MM.1S (cell line): ENCODE results near the gene GKN1.

Source experiments
- DNase-seq: peaks from one replicate; pipeline ENCODE4 v3.0.0-alpha.2; 2015
- H2AFZ ChIP-seq: fragments of 300-600 bp; sonication (generic); 2 replicates; pipeline ENCODE4 v1.6.0; 2016; ENCODE audit warnings: antibody characterized with exemption, low read length
- H3F3A ChIP-seq: fragments of 300-600 bp; sonication (generic); 2 replicates; pipeline ENCODE4 v1.6.1; 2016; ENCODE audit warnings: mild to moderate bottlenecking, antibody characterized with exemption, low read length, moderate library complexity, mixed read lengths; ENCODE audit not compliant: insufficient read depth
- H3K27ac ChIP-seq: fragments of 300-600 bp; sonication (generic); 2 replicates; pipeline ENCODE4 v1.5.1; 2016; ENCODE audit warnings: mild to moderate bottlenecking, low read length
- H3K27me3 ChIP-seq: fragments of 300-600 bp; sonication (generic); replicated peaks from 2 replicates; pipeline ENCODE4 v1.6.0; 2016; ENCODE audit warnings: low read length; ENCODE audit not compliant: insufficient read depth
- H3K36me3 ChIP-seq: fragments of 300-600 bp; sonication (generic); replicated peaks from 2 replicates; pipeline ENCODE4 v1.6.1; 2016; ENCODE audit warnings: mild to moderate bottlenecking, low read length, mixed read lengths; ENCODE audit not compliant: insufficient read depth
- H3K4me1 ChIP-seq: fragments of 300-600 bp; sonication (generic); 2 replicates; pipeline ENCODE4 v1.6.1; 2016; ENCODE audit warnings: low read length, mixed read lengths
- H3K4me2 ChIP-seq: fragments of 300-600 bp; sonication (generic); 2 replicates; pipeline ENCODE4 v1.6.0; 2016; ENCODE audit warnings: low read depth, low read length
- H3K4me3 ChIP-seq: fragments of 300-600 bp; sonication (generic); 2 replicates; pipeline ENCODE4 v1.5.1; 2016; ENCODE audit warnings: low read length, mixed read lengths
- H3K79me2 ChIP-seq: fragments of 300-600 bp; sonication (generic); 2 replicates; pipeline ENCODE4 v1.6.1; 2016; ENCODE audit warnings: mixed run types, low read length, mixed read lengths
- H3K9ac ChIP-seq: fragments of 300-600 bp; sonication (generic); 2 replicates; pipeline ENCODE4 v1.6.1; 2016; ENCODE audit warnings: low read length, mixed read lengths
- H3K9me2 ChIP-seq: fragments of 300-600 bp; sonication (generic); replicated peaks from 2 replicates; pipeline ENCODE4 v1.6.1; 2016; ENCODE audit warnings: mild to moderate bottlenecking, low read length, mixed read lengths; ENCODE audit not compliant: insufficient read depth
- H3K9me3 ChIP-seq: fragments of 300-600 bp; sonication (generic); replicated peaks from 2 replicates; pipeline ENCODE4 v1.6.1; 2016; ENCODE audit warnings: mild to moderate bottlenecking, low read length, mixed read lengths; ENCODE audit not compliant: insufficient read depth
- H4K20me1 ChIP-seq: fragments of 300-600 bp; sonication (generic); 2 replicates; pipeline ENCODE4 v1.6.1; 2016; ENCODE audit warnings: mild to moderate bottlenecking, low read length, moderate library complexity, mixed read lengths; ENCODE audit not compliant: insufficient read depth
- CTCF ChIP-seq: fragments of 300-600 bp; sonication (generic); IDR thresholded peaks from 2 replicates; pipeline ENCODE4 v1.5.1; 2016; ENCODE audit warnings: antibody characterized with exemption, low read length, mixed read lengths
- EZH2 ChIP-seq: fragments of 300-600 bp; sonication (generic); optimal IDR thresholded peaks from 2 replicates; pipeline ENCODE3; 2017; ENCODE audit warnings: low read depth, mild to moderate bottlenecking, antibody characterized with exemption, low read length, mixed read lengths
- EZH2phosphoT487 ChIP-seq: fragments of 300-600 bp; sonication (generic); IDR thresholded peaks from 2 replicates; pipeline ENCODE4 v1.6.1; 2018; ENCODE audit warnings: antibody characterized with exemption, low read length

The GKN1 gene

DNA sequence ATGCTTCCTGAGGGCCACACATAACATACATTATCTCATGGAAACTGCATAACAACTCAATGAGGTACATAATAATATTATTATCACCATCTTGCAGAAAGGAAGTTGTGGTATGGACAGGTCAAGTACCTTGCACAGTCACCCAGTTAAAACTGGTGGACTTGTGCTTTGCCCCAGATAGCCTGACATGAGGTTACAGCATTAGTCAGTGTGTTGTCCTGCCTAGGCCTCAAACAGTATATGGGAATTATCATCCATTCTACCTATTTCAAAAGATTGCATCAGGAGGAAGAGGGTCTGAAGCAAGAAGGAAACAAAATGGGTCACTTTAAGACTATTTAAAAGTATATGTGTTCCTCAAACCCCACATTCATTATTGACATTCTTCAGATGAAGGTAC is 33.2 kb downstream of the GKN1 start:
- Histone ChIP-seq H4K20me1 (no peaks in the 10 kb centered on the region), H3F3A (no peaks in the 10 kb centered on the region), H3K4me1 (no peaks in the 10 kb centered on the region), H3K9me3 (no peaks in the 10 kb centered on the region), H3K9me2 (no peaks in the 10 kb centered on the region), H3K36me3 (no peaks in the 10 kb centered on the region), H3K27ac (no peak overlapping the region), H3K79me2 (no peaks in the 10 kb centered on the region), H3K4me3 (no peak overlapping the region), H3K4me2 (no peak overlapping the region), H3K9ac (no peak overlapping the region), H3K27me3 (no peaks in the 10 kb centered on the region), H2AFZ (no peak overlapping the region)
- DNase-seq: no peak
- no peak for TF ChIP-seq CTCF
- TF ChIP-seq EZH2: no peak
- no peak for TF ChIP-seq EZH2phosphoT487

DNA sequence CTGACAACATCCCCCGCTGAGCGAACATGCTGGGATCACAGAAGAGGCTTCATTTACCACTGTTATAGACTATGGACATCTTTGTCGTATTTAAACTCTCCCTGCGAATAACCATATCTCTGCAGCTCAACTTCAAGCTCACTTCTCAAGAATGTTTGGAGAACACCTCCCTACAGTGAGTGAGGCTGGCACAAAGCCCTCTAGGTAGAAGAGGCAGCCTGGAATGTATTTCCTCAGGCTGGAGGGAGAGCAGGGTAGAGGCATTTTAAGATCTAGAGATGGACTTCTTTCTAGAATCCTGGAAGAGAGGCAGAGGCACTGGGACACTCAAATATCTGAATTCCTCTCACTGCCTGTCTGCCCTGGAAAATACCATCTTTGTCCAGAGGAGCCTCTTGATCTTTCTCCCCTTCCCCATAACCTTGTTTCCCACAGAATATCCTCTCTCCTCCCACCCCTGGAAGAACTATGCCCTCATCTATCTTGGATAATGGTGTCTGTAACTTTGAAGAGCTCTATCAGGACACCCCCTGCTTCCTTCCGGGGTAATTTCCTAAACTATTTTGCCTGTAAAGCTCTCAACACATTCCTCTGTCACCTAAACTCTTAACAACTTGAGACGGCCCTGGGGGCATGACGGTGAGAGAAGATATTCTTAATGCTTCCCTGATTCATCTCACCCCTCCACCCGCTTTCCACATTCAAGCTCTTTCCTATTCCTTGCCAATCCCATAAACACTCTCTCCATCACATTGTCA is 36.2 kb downstream of the GKN1 start:
- Histone ChIP-seq H2AFZ (no peak overlapping the region), H3K27me3 (peaks cover 6% of the 10 kb centered on the region; the same call in 1 of the 2 replicates), H3K4me2 (no peak overlapping the region), H3K36me3 (no peaks in the 10 kb centered on the region), H3K4me3 (no peak overlapping the region), H3K9me2 (no peaks in the 10 kb centered on the region), H3K9ac (no peak overlapping the region), H3K4me1 (peaks cover 7% of the 10 kb centered on the region; the same call in 1 of the 2 replicates), H3K27ac (no peak overlapping the region), H3F3A (no peaks in the 10 kb centered on the region), H3K9me3 (no peaks in the 10 kb centered on the region), H4K20me1 (no peaks in the 10 kb centered on the region), H3K79me2 (no peaks in the 10 kb centered on the region)
- TF ChIP-seq EZH2phosphoT487 (no peak), EZH2 (no peak)
- DNase-seq: no peak

GRCh38 chr2:69011611-69012157 is 37.2 kb downstream of the GKN1 start:
- Histone ChIP-seq H3K36me3 (no peaks in the 10 kb centered on the region), H3K9ac (no peak overlapping the region), H3K79me2 (no peaks in the 10 kb centered on the region), H4K20me1 (no peaks in the 10 kb centered on the region), H2AFZ (no peak overlapping the region), H3K4me1 (peaks cover 7% of the 10 kb centered on the region; the same call in 1 of the 2 replicates), H3K27ac (no peak overlapping the region), H3F3A (no peaks in the 10 kb centered on the region), H3K9me2 (no peaks in the 10 kb centered on the region), H3K9me3 (no peaks in the 10 kb centered on the region), H3K4me3 (no peak overlapping the region), H3K27me3 (peaks cover 6% of the 10 kb centered on the region; the same call in 1 of the 2 replicates), H3K4me2 (no peak overlapping the region)
- DNase-seq: no peak
- TF ChIP-seq EZH2 (no peak), CTCF (no peak), EZH2phosphoT487 (no peak)
